ENCODE data around the gene PKD1. TPM values are rescaled to one million over a fixed set of nuclear protein-coding genes. Genes with fewer than 3 reads are reported as not detected.
"Not testable (repeated sequence)": the region's sequence is repeated elsewhere in the genome, so short reads cannot be mapped to it uniquely, and the experiment has no call there.

Gene PKD1
- total RNA-seq, 1 donor from 2014 or later = 82.8 TPM

DNA sequence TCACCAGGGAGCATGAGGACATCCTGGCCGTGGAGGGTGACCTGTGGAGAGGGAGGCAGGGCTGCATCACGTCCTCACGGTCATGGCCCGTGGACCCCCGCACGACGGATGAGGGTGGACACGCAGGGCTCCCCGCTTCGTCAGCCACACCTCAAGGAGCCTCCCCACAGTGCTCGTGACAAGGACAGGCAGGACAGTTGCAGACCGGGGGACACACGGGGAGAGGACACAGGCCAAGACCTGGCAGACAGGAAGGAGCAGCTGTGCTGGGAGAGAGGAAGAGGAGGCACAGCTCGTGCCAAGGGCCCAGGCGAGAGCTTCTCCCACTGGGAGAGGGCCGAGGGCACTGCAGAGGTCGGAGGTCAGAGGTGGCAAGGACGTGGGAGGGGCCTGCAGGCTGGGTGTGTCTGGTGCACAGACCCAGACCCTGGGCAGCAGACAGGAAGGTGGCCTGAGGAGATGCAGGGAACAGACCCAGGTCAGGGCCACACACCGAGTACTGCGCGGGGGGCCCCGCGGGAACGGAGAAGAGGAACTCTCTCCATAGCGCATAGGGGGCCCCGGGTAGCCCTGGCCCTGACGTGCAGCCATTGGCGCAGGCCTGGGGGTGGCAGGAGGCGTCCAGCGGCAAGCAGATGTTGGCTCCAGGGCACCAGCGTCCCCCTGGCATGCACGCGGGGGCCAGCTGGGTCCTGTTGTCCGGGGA, 20.7 kb downstream of the PKD1 start:
- intact Hi-C loops (cut with DNase I); DNase-seq; ATAC-seq (ENCODE audit: poor library complexity): not testable (repeated sequence)

DNA sequence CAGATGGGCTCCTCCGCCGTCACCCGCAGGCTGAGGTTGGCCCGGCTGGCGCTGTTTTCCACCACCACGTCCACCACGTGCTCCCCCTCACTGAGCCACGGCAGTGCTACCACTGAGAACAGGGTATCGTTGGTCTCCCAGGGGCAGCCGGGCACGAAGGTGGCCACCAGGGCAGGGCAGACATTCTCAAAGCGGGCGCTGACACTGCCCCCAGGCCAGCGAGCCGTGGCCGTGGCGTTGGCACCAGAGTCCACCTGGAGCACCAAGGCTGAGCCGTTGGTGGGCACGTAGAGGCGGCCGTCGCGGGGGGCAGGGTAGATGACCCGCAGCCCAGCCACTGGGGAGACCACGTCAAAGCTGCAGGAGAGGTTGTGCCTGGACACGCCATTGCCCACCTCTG, 21.5 kb downstream of the PKD1 start:
- intact Hi-C loops (cut with DNase I); ATAC-seq (ENCODE audit: poor library complexity); DNase-seq: not testable (repeated sequence)

DNA sequence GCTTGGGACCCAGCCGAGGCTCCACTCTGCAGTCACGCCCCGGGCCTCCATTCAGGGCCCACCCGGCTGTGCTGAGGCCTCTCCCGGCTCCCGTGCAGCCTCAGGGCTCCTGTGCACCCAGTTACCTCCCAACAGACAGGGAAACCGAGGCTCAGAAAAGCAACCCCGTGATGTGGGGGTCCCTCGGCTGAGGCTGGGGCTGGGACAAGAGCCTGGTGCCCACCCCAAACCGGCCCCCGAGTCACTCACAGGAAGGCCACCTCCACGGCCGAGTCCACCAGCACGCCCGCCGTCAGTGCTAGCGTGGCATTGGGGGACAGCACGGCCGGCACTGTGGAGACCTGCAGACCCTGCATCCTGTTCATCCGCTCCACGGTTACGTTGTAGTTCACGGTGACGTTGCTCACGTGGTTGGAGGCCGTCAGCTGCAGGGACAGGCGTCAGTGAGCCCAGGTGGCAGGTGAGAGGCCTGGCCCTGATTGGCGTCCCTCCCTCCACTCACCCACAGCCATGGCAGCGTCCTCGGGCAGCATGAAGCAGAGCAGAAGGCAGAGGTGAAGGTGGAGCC, 23.1 kb downstream of the PKD1 start:
- intact Hi-C loops (cut with DNase I); ATAC-seq (ENCODE audit: poor library complexity); DNase-seq: not testable (repeated sequence)

DNA sequence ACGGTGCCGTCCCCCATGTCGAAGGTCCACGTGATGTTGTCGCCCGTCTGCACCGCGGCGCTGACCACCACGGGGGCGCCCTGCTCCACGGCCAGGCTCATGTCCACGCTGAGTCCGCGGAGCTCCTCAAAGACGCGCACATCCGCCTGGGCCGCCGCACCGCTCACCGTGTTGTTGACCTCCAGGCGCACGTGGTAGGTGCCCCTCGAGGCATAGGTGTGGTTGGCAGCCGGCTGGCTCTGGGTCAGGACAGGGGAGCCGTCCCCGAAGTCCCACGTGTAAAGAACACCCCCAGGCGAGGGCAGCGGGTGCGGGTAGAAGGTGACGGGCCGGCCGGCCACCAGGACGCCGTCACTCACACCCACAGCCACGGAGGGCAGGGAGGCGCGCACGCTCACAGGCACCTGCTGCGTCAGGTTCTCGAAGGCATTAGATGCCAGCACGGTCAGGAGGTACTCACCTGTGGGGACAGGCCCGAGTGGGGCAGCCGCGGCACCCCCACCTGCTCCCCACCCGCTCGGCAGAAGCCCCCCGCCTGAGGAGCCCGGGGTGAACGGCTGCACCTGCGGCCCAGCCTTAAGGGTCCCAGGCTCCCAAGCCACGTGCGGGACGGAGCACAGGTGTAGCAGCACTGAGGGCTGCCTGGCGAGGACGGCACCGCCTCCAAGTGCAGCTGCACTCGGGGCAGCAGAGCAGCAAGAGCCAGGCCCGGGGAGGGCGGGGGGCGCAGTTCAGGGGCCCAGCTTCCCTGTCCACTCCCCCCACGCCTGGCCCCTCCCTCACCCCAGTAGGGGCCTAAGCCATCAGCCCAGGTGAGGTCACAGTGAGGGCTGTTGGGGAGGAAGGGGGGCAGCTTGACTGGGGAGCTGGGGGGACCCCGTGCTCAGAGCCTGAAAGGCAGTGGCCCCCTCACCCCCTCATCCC, 24.0 kb downstream of the PKD1 start:
- ATAC-seq (ENCODE audit: poor library complexity); DNase-seq; intact Hi-C loops (cut with DNase I): not testable (repeated sequence)

DNA sequence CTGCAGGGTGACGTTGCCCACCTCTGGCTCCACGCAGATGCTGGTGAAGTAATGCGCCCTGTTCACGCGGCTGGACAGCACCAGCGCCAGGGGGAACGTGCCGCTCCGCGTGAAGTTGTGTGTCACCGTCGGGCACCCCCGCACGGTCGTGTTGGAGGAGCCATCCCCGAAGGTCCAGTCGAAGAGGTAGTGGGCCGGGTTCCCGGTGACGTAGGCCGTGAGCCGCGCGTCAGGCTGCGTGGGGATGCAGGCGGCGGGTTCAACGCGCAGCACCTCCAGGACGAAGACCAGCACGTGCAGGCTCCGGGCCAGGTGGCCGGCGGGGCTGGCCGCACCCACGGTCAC, 24.7 kb downstream of the PKD1 start:
- peak; percentile 7 for ATAC-seq (ENCODE audit: poor library complexity)
- intact Hi-C loops (cut with DNase I); DNase-seq: not testable (repeated sequence)

DNA sequence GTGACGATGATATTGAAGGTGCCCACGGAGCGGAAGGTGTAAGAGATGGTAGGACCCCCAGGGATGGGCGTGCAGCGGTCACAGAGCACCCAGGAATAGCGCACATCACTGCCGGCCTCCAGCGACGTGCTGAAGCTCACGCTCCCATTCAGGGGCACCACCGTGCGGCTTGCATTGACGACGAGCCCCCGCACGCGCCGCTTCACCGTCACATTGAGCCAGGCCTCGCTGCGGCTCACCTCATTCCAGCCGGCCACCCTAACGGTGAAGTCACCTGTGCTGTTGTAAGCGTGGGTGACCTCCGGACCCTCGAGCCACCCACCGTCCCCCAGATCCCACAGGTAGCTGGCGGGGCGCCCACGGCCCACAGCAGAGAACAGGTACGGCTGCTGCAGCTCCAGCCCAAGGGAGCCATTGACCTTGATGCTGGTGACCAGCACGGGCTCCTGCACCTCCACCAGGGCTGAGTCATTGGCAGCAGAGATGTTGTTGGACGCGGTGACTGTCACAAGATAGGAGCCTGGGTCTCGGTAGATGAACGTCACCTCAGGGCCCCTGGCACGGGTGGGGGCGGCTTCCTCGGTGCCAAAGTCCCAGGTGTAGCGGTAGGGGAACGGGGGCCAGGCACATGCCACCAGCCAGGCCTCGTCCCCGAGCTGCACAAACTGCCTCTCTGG, 25.2 kb downstream of the PKD1 start:
- intact Hi-C loops (cut with DNase I); DNase-seq: not testable (repeated sequence)
- peak; percentile 47 for ATAC-seq (ENCODE audit: poor library complexity)

DNA sequence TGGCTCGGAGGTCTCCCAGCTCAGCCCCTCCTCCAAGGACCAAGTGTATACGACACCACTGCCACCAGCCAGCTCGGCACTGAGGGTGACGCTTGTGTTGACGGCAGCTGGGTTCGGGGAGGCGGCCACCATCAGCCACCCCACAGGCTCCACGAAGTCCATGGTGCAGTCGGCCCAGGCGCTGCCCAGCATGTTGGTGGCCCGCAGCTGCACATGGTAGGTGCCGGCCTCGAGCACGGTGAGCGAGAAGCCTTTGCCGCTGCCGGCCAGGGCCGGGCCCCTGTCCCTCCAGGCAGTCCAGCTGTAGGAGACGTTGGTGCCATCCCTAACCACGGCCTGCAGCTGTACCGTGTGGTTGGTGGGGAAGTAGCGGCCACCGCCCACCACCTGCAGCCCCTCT, 25.8 kb downstream of the PKD1 start:
- ATAC-seq (ENCODE audit: poor library complexity) = peak; percentile 25
- DNase-seq; intact Hi-C loops (cut with DNase I): not testable (repeated sequence)

DNA sequence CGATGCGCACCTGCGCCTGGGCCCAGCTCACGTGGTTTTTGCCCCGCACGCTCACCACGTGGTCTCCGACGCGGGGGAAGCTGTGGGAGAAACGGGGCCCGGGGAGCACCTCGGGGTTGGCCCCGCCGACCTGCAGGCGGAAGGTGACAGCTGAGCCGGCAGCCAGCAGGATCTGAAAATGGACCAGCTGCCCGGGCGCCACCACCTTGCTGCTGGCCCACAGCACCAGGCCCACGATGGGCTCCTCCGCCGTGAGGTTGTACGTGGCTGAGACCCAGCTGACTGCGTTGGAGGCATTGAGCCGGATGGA, 26.5 kb downstream of the PKD1 start:
- intact Hi-C loops (cut with DNase I); DNase-seq; ATAC-seq (ENCODE audit: poor library complexity): not testable (repeated sequence)

DNA sequence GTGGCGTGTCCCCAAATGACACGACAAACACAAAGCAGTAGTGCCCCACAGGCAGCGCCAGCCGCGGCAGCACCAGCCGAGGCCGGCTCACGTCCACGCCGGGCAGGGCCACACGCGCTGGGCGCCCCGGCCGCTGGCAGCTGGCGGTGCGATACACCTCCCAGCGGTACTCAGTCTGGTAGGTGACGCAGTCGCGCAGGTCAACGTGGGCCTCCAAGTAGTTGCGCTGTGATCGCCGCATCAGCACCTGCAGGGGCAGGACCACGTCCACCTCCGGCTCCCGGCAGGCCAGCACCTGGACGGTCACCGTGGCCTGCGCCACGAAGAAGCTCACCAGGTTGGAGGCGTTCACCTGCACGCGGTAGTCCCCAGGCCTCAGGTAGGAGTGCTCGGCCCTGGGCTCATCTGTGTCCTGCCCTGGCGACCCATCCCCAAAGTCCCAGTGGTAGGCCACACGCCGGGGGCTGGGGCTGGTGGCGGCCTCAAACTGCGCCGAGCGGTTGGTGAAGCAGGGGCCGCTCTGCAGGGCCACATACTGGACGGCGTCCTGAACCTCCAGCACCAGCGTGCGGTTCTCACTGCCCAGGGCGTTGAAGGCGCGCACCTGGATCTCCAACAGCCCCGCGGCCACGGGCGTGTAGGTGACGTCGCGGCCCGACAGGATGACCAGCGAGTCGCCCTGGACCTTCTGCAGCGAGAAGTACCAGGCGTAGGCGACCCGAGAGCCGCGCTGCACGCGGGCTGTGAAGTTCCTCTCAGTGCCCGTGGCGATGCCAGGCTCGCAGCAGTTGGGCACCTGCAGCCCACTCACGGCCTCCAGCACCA, 27.0 kb downstream of the PKD1 start:
- DNase-seq; intact Hi-C loops (cut with DNase I): not testable (repeated sequence)
- ATAC-seq (ENCODE audit: poor library complexity) = peak; percentile 10

DNA sequence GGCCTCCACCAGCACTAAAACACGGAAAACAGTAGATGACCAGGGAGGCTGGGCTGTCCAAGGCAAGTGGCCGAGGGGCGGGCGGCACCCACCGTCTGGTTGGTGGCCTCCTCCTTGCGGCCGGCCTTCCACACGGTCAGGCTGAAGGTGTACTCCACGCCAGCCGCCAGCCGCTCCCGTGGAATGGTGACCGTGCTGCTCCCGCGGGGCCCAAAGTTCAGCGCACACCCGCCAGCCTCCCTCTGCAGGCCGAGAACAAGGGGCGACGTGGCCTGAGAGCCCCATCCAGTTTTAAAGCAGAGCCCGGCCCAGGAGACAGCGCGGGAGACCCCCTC, 27.9 kb downstream of the PKD1 start:
- ATAC-seq (ENCODE audit: poor library complexity); intact Hi-C loops (cut with DNase I); DNase-seq: not testable (repeated sequence)

DNA sequence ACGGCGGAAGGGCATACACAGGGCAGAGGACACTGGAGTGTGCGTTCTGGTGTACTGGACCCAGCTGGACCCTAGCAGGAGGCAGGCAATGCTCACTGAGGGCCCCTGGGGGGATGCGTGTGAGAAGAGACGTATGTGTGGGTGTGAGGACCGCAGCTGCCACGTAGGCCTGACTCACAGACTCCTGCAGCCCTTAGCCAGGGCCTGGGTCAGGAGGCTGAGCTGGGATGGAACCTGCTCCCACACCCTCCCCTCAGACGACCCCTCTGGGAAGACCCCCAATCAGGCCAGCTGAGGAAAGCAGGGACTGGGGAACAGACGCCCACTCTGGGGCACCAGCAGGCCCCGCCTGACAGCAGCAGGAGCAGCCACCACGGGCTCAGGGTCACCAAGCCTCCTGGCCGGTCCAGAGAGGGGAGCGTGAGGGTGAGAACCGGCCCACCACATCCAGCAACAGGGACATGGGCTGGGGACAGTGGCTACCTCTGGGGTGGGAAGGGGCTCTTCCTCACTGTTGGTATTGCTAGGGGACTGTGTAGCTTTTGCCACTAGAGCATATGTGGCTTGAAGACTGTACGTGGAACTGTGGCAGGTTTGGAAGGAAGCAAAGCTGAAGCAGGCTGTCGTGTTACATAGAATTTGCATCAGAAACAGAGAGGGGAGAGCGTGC, 28.4 kb downstream of the PKD1 start:
- intact Hi-C loops (cut with DNase I); DNase-seq; ATAC-seq (ENCODE audit: poor library complexity): not testable (repeated sequence)

DNA sequence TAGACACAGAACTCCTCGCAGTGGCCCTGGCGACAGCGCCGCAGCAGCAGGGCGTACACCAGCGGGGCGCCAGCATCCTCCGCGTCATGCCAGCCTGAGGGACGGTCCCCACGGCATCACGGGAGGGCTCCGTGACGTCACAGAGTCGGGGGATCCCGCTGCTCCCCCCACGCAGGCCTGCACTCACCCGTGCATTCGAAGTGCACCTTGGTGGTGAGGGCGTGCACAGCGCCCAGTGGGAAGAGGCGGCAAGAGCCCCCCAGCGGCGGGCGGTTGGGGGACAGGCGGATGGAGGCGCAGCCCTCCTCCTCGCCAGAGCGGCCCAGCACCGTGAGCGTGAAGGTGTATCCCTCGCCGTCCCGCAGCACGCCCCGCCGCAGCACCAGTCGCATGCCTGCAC, 29.5 kb downstream of the PKD1 start:
- DNase-seq; intact Hi-C loops (cut with DNase I); ATAC-seq (ENCODE audit: poor library complexity): not testable (repeated sequence)

DNA sequence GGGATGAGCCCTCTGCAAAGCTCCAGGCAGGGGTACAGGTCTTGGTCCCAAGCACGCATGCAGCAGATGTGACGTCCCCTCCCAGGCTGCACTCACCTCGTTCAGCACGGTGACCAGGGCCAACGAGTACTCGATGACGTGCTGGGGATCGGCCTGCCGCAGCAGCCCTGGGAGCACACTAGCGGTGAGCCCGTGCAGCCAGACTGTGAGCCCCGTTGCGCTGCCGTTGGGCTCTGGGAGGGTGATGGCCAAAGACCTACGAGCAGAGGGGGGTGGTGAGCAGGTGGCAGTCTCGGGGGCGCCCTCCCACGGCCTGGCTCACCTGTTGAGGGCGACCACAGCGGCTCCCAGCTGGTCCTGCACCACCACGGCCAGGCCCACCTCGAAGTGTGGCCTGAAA, 29.9 kb downstream of the PKD1 start:
- DNase-seq; intact Hi-C loops (cut with DNase I); ATAC-seq (ENCODE audit: poor library complexity): not testable (repeated sequence)

DNA sequence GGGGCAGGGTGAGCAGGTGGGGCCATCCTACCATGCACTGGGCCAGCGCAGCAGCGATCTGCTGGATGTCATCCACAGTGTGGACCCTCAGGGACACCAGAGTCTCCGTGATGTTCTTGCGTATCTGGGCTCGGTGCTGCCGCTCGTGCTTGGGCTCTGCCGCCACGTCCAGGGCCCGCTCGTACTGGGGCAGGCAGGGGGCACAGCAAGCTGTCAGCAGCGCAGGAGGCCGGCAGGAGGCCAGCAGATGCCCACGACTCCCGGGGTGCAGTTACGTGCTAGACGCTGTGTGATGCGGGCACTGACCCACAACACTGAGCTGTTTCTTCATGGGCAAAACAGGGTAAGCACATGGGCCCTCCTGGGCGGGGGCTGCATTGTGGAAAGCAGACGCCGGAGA, 30.4 kb downstream of the PKD1 start:
- intact Hi-C loops (cut with DNase I); DNase-seq: not testable (repeated sequence)

DNA sequence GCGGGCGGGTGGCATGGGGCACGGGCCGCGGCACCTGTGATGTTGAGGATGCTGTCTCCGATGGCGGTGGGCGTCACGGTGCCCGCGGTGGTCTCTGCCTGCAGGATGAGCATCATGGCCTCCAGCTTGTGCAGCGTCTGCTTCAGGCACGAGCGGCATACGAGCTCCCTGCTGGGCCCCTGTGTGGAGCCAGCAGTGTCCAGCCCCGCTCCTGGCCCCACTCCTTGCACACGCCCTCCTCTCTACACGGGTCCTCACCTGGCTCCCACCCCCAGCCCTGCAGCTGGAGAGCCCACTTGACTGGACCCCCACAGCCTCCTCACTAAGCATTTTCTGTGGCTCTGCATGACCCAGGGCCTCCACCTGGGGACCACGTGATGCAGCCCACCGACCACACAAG, 31.2 kb downstream of the PKD1 start:
- DNase-seq; ATAC-seq (ENCODE audit: poor library complexity); intact Hi-C loops (cut with DNase I): not testable (repeated sequence)

More for the DNA sequence above, 30.4 kb downstream of the PKD1 start:
- ATAC-seq (ENCODE audit: poor library complexity) = not testable (repeated sequence)

DNA sequence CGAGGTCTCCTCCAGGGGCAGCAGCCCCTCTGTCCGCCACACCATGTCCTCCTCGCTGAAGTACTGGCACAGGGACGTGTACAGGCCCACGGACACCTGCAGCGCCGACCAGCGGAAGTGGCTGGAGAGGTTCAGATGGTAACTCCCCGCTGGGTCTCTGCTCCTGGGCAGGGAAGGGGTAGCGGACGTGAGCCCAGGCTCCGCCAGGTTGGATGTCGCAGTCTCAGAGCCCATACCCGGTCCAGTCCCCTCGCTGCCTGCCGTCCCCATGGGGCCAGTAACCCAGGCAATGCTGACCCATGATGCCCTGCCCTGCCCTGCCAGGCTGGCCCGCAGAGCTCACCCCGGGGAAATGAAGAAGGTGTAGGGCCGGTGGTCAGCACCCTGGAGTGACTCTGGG, 33.2 kb downstream of the PKD1 start:
- DNase-seq = no peak
- intact Hi-C loops (cut with DNase I) = no loop called here
- no peak for ATAC-seq (ENCODE audit: poor library complexity)

DNA sequence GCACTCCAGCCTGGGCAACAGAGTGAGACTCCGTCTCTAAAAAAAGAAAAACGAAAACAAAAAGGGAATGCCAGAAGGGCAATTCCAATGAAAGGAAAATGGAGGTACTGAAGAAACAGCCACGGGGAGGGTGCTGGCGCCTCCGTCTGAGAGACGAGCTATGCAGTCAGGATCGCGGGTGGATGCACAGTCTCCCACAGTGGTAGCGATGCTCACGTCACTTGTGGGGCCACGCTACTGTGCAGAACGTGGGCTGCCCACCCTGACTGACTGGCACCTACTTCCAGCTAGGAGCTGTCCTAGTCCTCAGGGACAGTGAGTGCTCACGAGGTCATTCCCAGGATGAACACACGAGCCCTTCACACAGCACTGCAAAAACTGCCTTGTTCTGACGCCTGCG, 34.1 kb downstream of the PKD1 start:
- ATAC-seq (ENCODE audit: poor library complexity); intact Hi-C loops (cut with DNase I); DNase-seq: not testable (repeated sequence)

DNA sequence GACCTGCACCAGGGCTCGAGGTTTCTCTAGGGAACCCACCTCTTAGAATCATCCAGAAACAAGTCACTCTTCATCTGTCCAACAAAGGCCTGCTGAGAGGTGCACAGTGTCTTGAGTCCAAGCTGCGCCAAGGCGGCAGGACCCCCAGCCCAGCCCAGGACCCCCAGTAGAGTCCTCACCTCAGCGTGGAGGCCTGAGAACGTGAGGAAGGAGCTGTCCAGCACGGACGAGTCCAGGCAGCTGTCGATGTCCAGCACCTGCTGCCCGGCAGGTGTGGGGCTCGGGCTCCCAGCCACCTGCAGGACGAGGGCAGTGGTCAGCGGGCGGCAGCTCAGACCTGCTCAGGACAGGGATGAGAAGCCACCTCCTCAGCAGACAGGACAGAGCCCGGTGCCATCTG, 38.0 kb downstream of the PKD1 start:
- intact Hi-C loops (cut with DNase I); DNase-seq; ATAC-seq (ENCODE audit: poor library complexity): not testable (repeated sequence)
